GM21529 (cell line): ENCODE measurements around the gene ANKRD36.
A peak's percentile ranks its signal among the peaks of the same experiment; 100 is the strongest.
"Not testable (repeated sequence)": the region's sequence is repeated elsewhere in the genome, so short reads cannot be mapped to it uniquely, and the experiment has no call there.

Experiments used
- ATAC-seq: cut with Tn5 transposase; IDR thresholded peaks from one replicate; pipeline ENCODE4 v1.9.1; 2021; ENCODE audit not compliant: unreplicated experiment

The ANKRD36 gene

GRCh38 chr2:97113050-97113881 is at the start of gene ANKRD36:
Gene ANKRD36 (plus strand): TSS chr2:97113153. CDS start chr2:97113740, 587 bp downstream.
- peak; percentile 87 for ATAC-seq

DNA sequence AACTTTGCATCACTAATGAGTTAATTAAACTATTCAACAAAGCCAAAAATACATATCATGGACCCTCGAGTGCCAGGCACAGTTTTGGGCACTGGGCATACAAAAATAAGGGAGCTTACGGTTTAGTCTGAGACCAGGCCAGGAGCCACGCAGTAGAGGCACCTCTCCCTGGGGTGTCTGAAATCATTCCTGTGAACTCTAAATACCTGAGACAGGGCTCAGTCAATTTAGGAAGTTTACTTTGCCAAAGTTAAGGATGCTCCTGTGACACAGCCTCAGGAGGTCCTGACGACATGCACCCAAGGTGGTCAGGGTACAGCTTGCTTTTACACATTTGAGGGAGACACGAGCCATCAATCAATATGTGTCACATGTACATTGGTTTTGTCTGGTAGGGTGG is 46.9 kb upstream of the ANKRD36 start:
- not testable (repeated sequence) for ATAC-seq

DNA sequence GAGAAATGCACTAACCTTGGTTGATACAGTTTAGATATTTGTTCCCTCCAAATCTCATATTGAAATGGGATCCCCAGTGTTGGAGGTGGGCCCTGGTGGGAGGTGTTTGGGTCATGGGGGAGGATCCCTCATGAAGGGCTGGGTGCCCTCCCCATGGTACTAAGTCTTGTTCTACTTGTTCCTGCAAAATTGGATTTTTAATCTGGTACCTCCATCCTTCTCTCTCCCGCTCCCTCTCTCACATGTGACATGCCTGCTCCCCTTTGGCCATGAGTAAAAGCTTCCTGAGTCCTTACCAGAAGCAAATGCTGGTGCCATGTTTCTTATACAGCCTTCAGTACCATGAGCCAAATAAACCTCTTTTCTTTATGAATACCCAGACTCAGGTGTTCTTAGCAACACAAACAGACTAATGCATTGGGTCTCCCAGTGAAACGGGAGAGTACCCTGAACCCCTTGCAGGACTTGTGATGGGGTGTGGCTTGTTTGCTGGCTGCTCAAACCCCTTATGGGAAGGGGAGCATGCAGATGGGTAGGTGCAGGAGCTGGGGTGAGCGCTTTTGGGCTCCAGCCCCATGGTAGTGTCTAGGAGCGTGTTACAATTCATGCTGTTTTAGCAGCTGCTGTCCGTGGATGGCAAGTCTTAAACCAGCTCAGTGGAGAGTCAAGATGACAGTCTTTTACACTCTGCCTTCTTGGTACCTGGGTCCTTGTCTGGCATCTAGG is 45.5 kb upstream of the ANKRD36 start:
- no peak for ATAC-seq

DNA sequence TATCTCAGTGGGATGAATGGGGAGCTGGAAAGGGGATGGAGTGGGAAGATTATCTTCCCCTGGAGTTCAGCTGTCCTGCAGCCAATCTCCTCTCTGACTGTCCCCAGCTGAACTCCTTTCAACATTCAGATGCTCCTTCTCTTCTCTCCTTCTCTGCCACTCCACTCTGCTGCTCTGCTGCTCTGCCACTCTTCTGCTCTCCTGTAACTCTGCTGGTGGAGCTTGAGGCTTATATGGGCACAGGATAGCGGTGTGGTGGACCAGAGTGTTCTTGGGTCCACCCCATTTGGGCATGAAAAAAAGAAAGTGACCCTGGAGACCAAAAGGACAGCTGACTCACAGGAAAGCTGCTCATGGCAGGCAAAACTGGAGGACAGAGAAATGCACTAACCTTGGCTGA is 44.9 kb upstream of the ANKRD36 start:
- ATAC-seq, result no peak

DNA sequence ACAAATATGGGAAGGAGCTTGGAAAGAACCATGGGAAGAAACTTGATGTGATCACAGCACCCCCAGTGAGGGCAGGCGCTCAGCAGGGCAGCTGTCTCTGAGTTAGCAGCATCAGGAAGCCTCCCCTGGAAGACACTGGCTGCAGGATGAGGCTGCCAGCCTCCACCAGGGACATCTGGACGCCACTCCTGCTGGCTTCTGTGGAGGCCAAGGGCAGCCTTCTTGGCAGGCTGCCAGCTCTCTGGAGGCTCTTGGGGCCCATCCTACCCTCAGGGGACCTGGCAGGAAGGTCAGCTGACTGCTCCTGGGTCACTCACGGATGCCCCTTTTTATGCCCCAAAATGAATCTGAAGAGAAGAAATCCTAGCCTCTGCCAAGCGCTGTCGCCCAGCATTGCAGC is 44.2 kb upstream of the ANKRD36 start:
- ATAC-seq, result not testable (repeated sequence)

DNA sequence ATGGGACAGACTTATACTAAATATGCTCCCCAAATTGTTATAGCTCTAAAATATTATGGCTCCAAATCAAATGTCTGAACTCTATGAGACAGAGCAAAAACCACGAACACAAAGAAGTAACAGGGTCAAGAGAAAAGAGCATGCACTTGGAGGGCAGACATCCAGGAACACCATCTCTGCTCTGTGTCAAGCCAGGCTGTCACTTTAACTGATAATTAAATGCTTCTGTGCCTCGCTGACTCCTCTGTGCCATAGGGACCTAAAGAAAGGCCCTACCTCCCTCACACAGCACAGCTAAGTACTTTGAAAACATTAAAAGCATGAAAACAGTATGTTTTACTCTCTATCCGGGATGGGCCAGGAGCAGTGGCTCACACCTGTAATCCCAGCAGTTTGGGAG is 42.0 kb upstream of the ANKRD36 start:
- not testable (repeated sequence) for ATAC-seq

DNA sequence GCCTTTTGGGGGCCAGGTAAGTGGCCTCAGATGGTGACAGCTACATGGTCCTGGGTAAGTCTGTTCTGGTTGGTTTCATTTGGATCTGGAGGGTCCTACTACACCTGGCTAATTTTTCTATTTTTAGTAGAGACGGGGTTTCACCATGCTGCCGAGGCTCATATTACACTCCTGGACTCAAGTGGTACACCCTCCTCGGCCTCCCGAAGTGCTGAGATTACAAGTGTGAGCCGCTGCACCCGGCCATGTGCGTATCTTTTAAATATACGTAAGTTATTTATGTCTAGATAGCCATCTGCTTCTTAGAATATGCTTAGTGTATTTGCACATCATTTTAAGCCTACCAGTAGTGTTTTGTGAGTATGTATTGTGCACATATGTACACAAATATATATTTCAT is 35.7 kb upstream of the ANKRD36 start:
- not testable (repeated sequence) for ATAC-seq

DNA sequence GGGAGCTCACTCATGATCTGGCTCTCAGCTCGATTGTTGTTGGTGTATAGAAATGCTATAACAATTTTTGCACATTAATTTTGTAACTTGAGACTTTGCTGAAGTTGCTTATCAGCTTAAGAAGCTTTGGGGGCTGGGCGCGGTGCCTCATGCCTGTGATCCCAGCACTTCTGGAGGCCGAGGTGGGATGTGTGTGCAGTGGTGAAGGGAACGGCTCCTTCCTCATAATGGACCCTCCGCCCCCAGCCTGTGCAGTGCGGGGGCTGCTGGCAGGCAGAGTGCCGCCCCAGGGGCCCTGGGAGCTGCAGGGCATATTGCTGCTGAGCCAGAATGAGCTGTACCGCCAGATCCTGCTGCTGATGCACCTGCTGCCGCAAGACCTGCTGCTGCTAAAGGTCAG is 32.1 kb upstream of the ANKRD36 start:
- ATAC-seq, result not testable (repeated sequence)

GRCh38 chr2:97082206-97082605 is 30.7 kb upstream of the ANKRD36 start:
- ATAC-seq, result not testable (repeated sequence)

- ATAC-seq, result not testable (repeated sequence)
Observed at GRCh38 chr2:97083516-97083915, 29.4 kb upstream of the ANKRD36 start.

GRCh38 chr2:97085093-97085492 is 27.9 kb upstream of the ANKRD36 start:
- ATAC-seq, result not testable (repeated sequence)

DNA sequence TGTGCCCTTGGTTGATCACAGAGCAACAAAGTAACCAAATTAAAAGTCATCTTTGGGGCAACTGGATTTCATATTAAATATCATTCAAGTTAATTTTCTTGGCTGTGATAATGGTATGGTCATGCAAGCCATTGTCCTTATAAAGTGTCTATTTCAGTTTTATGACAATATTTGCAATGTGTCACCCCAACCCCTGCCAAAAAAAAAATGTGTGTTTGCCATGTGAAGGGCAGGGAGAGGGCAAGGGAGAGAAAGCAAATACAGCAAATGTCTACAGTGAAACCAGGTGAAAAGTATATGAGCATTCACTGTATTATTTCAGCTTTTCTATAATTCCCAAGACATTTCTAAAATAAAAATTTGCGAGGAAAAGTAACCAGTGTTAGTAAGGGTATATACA is 24.2 kb upstream of the ANKRD36 start:
- ATAC-seq, result not testable (repeated sequence)

DNA sequence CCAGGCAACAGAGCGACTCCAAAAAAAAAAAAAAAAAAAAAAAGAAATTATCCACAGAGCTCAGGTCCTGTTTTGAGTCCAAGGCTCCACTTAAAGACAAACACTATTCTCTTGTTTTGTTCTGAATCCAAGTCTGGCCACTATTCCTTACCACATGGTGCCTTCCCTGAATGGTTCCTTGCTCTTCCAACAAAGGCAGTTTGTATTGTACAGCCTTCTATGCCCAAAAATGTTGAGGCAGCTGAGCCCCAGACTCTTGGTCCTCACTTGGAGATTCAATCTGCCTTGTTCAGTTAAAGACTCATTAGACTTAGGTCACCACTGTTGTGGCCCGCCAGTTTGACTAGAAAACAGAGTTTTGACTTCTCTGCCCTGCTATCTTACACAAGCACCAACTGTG is 20.0 kb upstream of the ANKRD36 start:
- not testable (repeated sequence) for ATAC-seq

- ATAC-seq, result peak; percentile 37
Observed at GRCh38 chr2:97093983-97094771, 18.8 kb upstream of the ANKRD36 start.

DNA sequence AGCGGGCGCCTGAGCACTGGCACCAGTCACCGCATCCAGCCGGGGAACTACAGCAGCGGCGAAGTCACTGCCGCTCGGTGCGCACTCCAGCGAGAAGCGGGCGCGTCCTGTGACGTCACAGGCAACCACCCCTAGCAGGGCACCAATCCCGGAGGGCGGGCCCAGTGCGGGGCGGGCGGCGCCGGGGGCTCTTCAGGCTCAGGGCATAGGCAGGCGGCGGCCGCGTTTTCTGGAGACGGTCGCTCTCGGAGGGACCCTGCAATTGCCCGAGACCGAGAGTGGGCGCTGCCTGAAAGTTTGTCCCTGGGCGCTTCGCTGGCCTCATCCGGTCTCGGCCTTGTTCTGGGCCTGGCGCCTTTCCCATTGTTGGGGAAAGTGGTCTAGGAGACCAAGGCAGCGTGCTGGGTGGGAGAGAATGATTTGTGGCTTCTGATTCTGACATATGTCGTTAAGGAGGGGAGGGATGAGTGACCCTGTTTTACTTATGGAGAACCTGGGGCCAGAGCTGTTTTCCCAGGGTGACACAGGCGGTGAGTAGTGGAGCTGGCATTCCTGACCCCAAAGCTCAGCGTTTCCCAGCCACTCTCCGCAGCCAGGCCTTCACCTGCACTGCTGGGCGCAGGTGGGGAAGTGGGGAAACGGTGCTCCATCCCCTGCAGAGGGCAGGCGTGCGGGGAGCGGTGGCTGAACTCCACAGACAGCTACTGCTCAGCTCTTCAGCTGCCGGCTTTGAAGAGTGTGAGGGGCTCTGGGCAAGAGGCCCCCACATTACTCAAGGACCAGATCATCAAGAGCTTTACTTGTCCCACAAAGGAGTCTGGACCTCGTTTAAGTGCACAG is 18.0 kb upstream of the ANKRD36 start, which contains the start of gene FAHD2B:
Gene FAHD2B, minus strand, starts transcription at position 111 of the 840 bp plus-strand sequence. CDS start 3,176 bp downstream, outside the sequence.
- ATAC-seq, result peak; percentile 91

GRCh38 chr2:97095661-97096060 is 17.3 kb upstream of the ANKRD36 start:
- ATAC-seq, result no peak

DNA sequence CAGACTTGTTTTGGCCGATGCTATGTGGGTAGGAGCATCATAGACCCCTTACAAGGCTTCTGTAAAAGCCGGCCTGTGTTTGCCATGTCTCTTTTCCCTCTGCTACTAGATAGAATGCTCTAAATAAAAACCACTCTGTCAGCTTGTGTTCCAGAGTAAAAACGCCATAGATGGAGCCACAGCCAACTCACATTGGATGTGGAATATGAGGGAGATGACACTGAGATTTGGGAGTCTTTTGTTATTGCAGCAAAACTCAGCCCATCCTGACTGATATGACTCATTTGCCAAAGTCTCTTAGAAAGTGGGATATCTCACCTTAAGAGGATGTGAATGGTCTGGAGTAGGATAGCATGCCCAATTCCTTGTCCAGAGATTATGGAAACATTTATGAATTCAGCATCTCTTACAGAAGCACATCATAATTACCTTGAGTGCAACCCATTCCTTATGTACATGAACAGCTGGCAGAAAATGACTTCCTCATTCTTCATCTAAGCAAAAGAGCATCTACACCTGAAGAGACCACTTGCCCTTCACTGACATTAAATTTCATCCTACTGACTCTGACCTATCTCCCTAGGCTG is 14.1 kb upstream of the ANKRD36 start:
- not testable (repeated sequence) for ATAC-seq

GRCh38 chr2:97106878-97107277 is 6.1 kb upstream of the ANKRD36 start:
- not testable (repeated sequence) for ATAC-seq

- ATAC-seq, result not testable (repeated sequence)
Observed at GRCh38 chr2:97111246-97111645, 1.7 kb upstream of the ANKRD36 start.
